HepG2 (cell line): Measurements from ENCODE around the gene RGS14. TPM values are rescaled to one million over a fixed set of nuclear protein-coding genes. Genes with fewer than 3 reads are reported as not detected.

Experiments used
- ATAC-seq: fragments of 200-7000 bp; cut with Tn5 transposase; 3 replicates; pipeline ENCODE4 v1.9.1; 2020; ENCODE audit warnings: mild to moderate bottlenecking, moderate library complexity
- BruUV-seq: library from RNA; stranded (reverse); fragments of 400-500 nt; replicated peaks from 2 replicates; lab custom pipeline; 2021; lab: Mats Ljungman, UMichigan
- CTCF ChIA-PET: fragments of 300-600 bp; formaldehyde crosslinking; extraction: SDS; loops from one replicate; lab custom pipeline; 2021; ENCODE audit warnings: low total read pairs, inconsistent platforms, low intra/inter-chr PET ratio; lab: Yijun Ruan, JAX
- POLR2A ChIA-PET: fragments of 350-600 bp; sonication (Branson Sonifier 250); formaldehyde crosslinking; loops from one replicate; lab custom pipeline; 2020; ENCODE audit warnings: antibody characterized with exemption, inconsistent platforms; lab: Yijun Ruan, JAX
- DNase-seq: peaks from one replicate; pipeline ENCODE4 v3.0.0-alpha.2; 2015; ENCODE audit warnings: low spot score
- FAIRE-seq: peaks from 3 replicates; lab custom pipeline; 2011; peaks lifted over from hg19 to GRCh38; lab: Jason Lieb, UNC
- H2AFZ ChIP-seq: one replicate; pipeline ENCODE4 v1.6.1; 2011; ENCODE audit warnings: low read length, inconsistent platforms
- H3K27ac ChIP-seq: fragments of 300-600 bp; 3 replicates; pipeline ENCODE4 v1.8.0; 2011; ENCODE audit warnings: mixed run types, mild to moderate bottlenecking, mixed read lengths, low read length, inconsistent platforms; ENCODE audit not compliant: insufficient read depth; ENCODE audit errors: extremely low read length
- H3K27me3 ChIP-seq, 2 experiments: fragments of 200-600 bp in 1 of 2; 2 replicates in 1 of 2; 3 replicates in 1 of 2; pipeline versions ENCODE4 v1.6.0 to v1.8.0; 2011; ENCODE audit warnings: low read length in 2 of 2, mild to moderate bottlenecking in 2 of 2, moderate library complexity in 2 of 2, inconsistent platforms in 1 of 2; ENCODE audit not compliant: insufficient read depth in 2 of 2, control insufficient read depth in 1 of 2
- H3K36me3 ChIP-seq, 2 experiments: fragments of 200-600 bp in 1 of 2; replicated peaks in 1 of 2; 2 replicates in 1 of 2; 3 replicates in 1 of 2; pipeline versions ENCODE4 v1.5.1 to v1.8.0; 2011; ENCODE audit warnings: low read length in 2 of 2, inconsistent platforms in 1 of 2; ENCODE audit not compliant: insufficient read depth in 2 of 2, control insufficient read depth in 1 of 2
- H3K4me1 ChIP-seq: 2 replicates; pipeline ENCODE4 v1.5.1; 2012; ENCODE audit warnings: low read length, inconsistent platforms; ENCODE audit not compliant: insufficient read depth
- H3K4me2 ChIP-seq: 2 replicates; pipeline ENCODE4 v1.6.0; 2011; ENCODE audit warnings: low read depth, low read length, inconsistent platforms
- H3K4me3 ChIP-seq, 3 experiments: fragments of 200-600 bp in 1 of 3; sonication (generic), shearing (Covaris generic) in 1 of 3; replicated peaks in 1 of 3; 2 replicates each; pipeline ENCODE4 v1.5.1; 2011 to 2016; ENCODE audit warnings: low read length in 3 of 3, inconsistent platforms in 2 of 3, low read depth in 2 of 3, mild to moderate bottlenecking in 2 of 3, control low read depth in 1 of 3, mixed read lengths in 1 of 3; ENCODE audit not compliant: insufficient read depth in 1 of 3
- H3K79me2 ChIP-seq: one replicate; pipeline ENCODE4 v1.6.1; 2011; ENCODE audit warnings: low read length, inconsistent platforms; ENCODE audit not compliant: insufficient read depth
- H3K9ac ChIP-seq: 2 replicates; pipeline ENCODE4 v1.6.0; 2011; ENCODE audit warnings: mild to moderate bottlenecking, low read depth, low read length, inconsistent platforms; ENCODE audit not compliant: insufficient read depth
- H3K9me3 ChIP-seq: 2 replicates; pipeline ENCODE4 v1.5.1; 2012; ENCODE audit warnings: mild to moderate bottlenecking, low read length
- H4K20me1 ChIP-seq: 2 replicates; pipeline ENCODE4 v1.6.0; 2011; ENCODE audit warnings: inconsistent platforms, mild to moderate bottlenecking, low read length, moderate library complexity; ENCODE audit not compliant: insufficient read depth
- CCDC6 ChIP-seq: sonication (generic); formaldehyde crosslinking; IDR thresholded peaks from 2 replicates; pipeline ENCODE4 v1.8.1; 2022; ENCODE audit warnings: mild to moderate bottlenecking, missing genetic modification reagents, moderate library complexity
- CSRNP1 ChIP-seq: sonication (generic); formaldehyde crosslinking; IDR thresholded peaks from 2 replicates; pipeline ENCODE4 v1.8.1; 2023; ENCODE audit warnings: mild to moderate bottlenecking, missing genetic modification reagents
- FOXO4 ChIP-seq: sonication (generic); formaldehyde crosslinking; conservative IDR thresholded peaks from 2 replicates; pipeline ENCODE4 v1.8.1; 2023; ENCODE audit warnings: missing genetic modification reagents
- MXI1 ChIP-seq: IDR thresholded peaks from 3 replicates; pipeline ENCODE4 v1.6.1; 2012; ENCODE audit warnings: low read depth, low read length, inconsistent platforms, borderline replicate concordance
- ZC3H4 ChIP-seq: sonication (generic); formaldehyde crosslinking; IDR thresholded peaks from 2 replicates; pipeline ENCODE4 v1.4.0; 2020; ENCODE audit warnings: missing genetic modification reagents, borderline replicate concordance
- ZHX2 ChIP-seq, 2 experiments: sonication (generic) in 1 of 2; formaldehyde crosslinking in 1 of 2; IDR thresholded peaks; 2 replicates each; pipeline versions ENCODE4 v1.6.1 to v1.9.0; 2014 to 2022; ENCODE audit warnings: antibody characterized with exemption in 1 of 2, borderline replicate concordance in 1 of 2, inconsistent platforms in 1 of 2, low read depth in 1 of 2, missing genetic modification reagents in 1 of 2
- ZNF275 ChIP-seq: sonication (generic); formaldehyde crosslinking; IDR thresholded peaks from 2 replicates; pipeline ENCODE4 v1.8.0; 2022; ENCODE audit warnings: missing genetic modification reagents, mild to moderate bottlenecking, inconsistent platforms, borderline replicate concordance
- ZNF546 ChIP-seq: sonication (generic); formaldehyde crosslinking; conservative IDR thresholded peaks from 2 replicates; pipeline ENCODE4 v1.8.1; 2023; ENCODE audit warnings: mild to moderate bottlenecking, missing genetic modification reagents
- ZNF816 ChIP-seq: sonication (generic); formaldehyde crosslinking; IDR thresholded peaks from 2 replicates; pipeline ENCODE4 v1.8.0; 2022; ENCODE audit warnings: missing genetic modification reagents, mild to moderate bottlenecking, borderline replicate concordance
- WGBS: methylation state at CpG from one replicate; pipeline ENCODE4 v1.1.6; 2017; ENCODE audit warnings: low lambda C conversion rate; 5-methylcytosine and 5-hydroxymethylcytosine counted together
- in situ Hi-C: cut with HindIII; loops from 2 replicates; pipeline ENCODE4 v1.10.0; 2017; ENCODE audit warnings: low pct_unique_long_range_greater_than_20kb; ENCODE audit not compliant: extremely low pct_ligation_motif_present
- intact Hi-C: fragments of 100-400 bp; cut with micrococcal nuclease; formaldehyde crosslinking; loops from one replicate; pipeline ENCODE4 v1.10.0; 2022; ENCODE audit not compliant: unreplicated experiment
- polyA plus RNA-seq, 8 experiments: library from polyadenylated mRNA; depleted of rRNA in 3 of 8; stranded (reverse) in 7 of 8; unstranded in 1 of 8; fragments of >200 nt; fragmentation: Illumina TruSeq in 4 of 8; extraction: Trizol in 4 of 8; gene quantifications; 2 replicates each; pipeline versions ENCODE4 v1.2.1 to v1.2.3, GENCODE V29; 2011 to 2016; ENCODE audit warnings: low read depth in 4 of 8, missing spikeins in 1 of 8, mixed read lengths in 1 of 8; ENCODE audit not compliant: insufficient read depth in 1 of 8
- total RNA-seq, 5 experiments: library from RNA; depleted of rRNA; stranded (reverse); fragments of >200 nt; fragmentation: Illumina TruSeq; extraction: Trizol; gene quantifications; 2 replicates each; pipeline ENCODE4 v1.2.3, GENCODE V29; 2016; ENCODE audit warnings: low read depth in 1 of 5

Gene RGS14
- total and polyA plus RNA-seq, 2 of the 13 experiments (the other 11 are each of a cell fraction or from before 2014, with no cell fraction given): 11.1 to 17.2 TPM

GRCh38 chr5:177396807-177397206, 39.1 kb downstream of the RGS14 start:
- Histone ChIP-seq H4K20me1 (no peaks in the 10 kb centered on the region), H3K4me2 (no peak overlapping the region), H3K36me3 (no peaks in the 10 kb centered on the region), H3K9me3 (no peaks in the 10 kb centered on the region), H3K79me2 (no peaks in the 10 kb centered on the region), H3K27ac (no peak overlapping the region), H3K4me1 (0 out of 2 replicates have a peak, but pooled peaks cover under 1% of the 10 kb centered on the region), H3K4me3 (no peak overlapping the region), H3K9ac (no peak overlapping the region), H2AFZ (no peak overlapping the region), H3K27me3 (peaks cover 3 to 45% of the 10 kb centered on the region in 2 experiments; a peak in 3 of 5 replicates)
- no peak for ATAC-seq
- intact Hi-C loops: no loop called here
- no TSS peak for BruUV-seq
- WGBS: 93% methylated on average over 3 of the region's 10 CpGs
- no peak for DNase-seq
- CTCF ChIA-PET: no interaction called here
- FAIRE-seq: no peak
- POLR2A ChIA-PET: no interaction called here
- in situ Hi-C loops: no loop called here
- TF ChIP-seq MXI1: no peak
- no peak for TF ChIP-seq FOXO4 (CRISPR knock-in tag)
- TF ChIP-seq CSRNP1 (CRISPR knock-in tag): no peak
- no peak for TF ChIP-seq ZC3H4 (CRISPR knock-in tag)
- TF ChIP-seq ZHX2 (IDR thresholded peaks at IDR 0.05; ENCODE audit: low read depth): no peak
- TF ChIP-seq ZHX2 (CRISPR knock-in tag; IDR thresholded peaks at IDR 0.05; ENCODE audit: borderline replicate concordance): no peak
- TF ChIP-seq ZNF546 (CRISPR knock-in tag): no peak
- TF ChIP-seq CCDC6: no peak
- no peak for TF ChIP-seq ZNF275 (CRISPR knock-in tag)
- no peak for TF ChIP-seq ZNF816 (CRISPR knock-in tag)
